T-helper 1 cell treated with Interleukin-12 subunit alpha and Interleukin-12 subunit beta and Interleukin-4 antibody, amounts not matched to agents 30 μg/mL and 1 μg/mL, for 36 hours (primary cell): ENCODE measurements around the gene NTMT2.
"Not testable (repeated sequence)": the region's sequence is repeated elsewhere in the genome, so short reads cannot be mapped to it uniquely, and the experiment has no call there.

Experiments
- H3K27ac Mint-ChIP-seq: one replicate; pipeline ENCODE4 v1.8.0; 2021; ENCODE audit warnings: mild to moderate bottlenecking, mixed read lengths
- H3K27me3 Mint-ChIP-seq: one replicate; pipeline ENCODE4 v1.8.0; 2021; ENCODE audit warnings: low read depth, mixed read lengths
- H3K36me3 Mint-ChIP-seq: one replicate; pipeline ENCODE4 v1.8.0; 2021; ENCODE audit warnings: low read depth, mixed read lengths
- H3K4me1 Mint-ChIP-seq: one replicate; pipeline ENCODE4 v1.8.0; 2021; ENCODE audit warnings: low read depth, mixed read lengths
- H3K4me3 Mint-ChIP-seq: one replicate; pipeline ENCODE4 v1.8.0; 2021; ENCODE audit warnings: mild to moderate bottlenecking, moderate library complexity, mixed read lengths
- H3K9me3 Mint-ChIP-seq: one replicate; pipeline ENCODE4 v1.8.0; 2021; ENCODE audit warnings: mixed read lengths

NTMT2 gene

DNA sequence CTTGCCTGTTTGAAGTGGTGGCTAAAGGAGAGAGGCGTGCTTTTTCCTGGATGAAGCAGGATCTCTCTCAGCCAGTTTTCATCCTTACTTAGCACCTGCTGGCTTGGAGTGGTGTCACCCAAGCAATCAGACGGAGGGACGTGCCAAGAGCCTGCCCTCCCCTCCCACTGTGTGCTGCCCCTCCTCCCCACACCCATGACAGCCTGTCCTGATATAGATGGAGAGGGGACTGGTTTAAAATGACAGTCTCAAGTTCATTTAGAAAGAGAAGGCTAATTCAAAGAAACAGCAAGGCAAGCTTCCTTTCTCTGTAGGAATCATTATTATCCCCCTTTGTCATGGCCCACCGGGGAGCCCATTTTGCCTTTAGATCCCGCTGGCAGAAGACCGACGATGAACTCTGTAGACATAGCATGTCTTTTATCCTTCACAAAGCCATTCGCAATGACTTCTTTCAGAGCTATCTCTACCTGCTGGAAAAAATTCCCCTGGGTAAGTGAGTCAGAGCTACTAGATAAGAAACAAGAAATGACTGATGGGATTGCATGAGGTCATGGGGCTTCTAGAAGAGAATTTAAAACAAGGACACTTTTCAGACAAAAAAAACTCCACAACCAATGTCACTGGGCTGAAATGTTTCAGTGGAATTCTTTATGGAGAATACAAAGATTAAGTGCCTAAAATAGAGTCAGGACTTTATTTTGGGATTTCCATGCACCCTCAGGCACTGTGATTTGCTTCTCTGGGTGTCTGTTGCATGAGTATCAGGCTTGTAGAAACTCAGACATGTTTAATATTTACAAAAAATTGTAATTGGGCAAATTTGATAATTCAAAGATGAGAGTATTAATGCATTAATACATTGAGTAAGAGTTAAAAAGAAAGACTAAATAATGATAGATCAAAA is at the start of gene NTMT2:
Gene NTMT2, plus strand, starts transcription at position 190 of the 907 bp plus-strand sequence. Its CDS starts 149 bp downstream, at position 339.
- Mint-ChIP-seq H3K27me3 (peaks cover 3% of the 10 kb centered on the region), H3K4me3 (no peak within 1 kb of the TSS), H3K9me3 (no peaks in the 10 kb centered on the region), H3K36me3 (no peaks in the 10 kb centered on the region), H3K27ac (no peak within 1 kb of the TSS), H3K4me1 (no peaks in the 10 kb centered on the region)

DNA sequence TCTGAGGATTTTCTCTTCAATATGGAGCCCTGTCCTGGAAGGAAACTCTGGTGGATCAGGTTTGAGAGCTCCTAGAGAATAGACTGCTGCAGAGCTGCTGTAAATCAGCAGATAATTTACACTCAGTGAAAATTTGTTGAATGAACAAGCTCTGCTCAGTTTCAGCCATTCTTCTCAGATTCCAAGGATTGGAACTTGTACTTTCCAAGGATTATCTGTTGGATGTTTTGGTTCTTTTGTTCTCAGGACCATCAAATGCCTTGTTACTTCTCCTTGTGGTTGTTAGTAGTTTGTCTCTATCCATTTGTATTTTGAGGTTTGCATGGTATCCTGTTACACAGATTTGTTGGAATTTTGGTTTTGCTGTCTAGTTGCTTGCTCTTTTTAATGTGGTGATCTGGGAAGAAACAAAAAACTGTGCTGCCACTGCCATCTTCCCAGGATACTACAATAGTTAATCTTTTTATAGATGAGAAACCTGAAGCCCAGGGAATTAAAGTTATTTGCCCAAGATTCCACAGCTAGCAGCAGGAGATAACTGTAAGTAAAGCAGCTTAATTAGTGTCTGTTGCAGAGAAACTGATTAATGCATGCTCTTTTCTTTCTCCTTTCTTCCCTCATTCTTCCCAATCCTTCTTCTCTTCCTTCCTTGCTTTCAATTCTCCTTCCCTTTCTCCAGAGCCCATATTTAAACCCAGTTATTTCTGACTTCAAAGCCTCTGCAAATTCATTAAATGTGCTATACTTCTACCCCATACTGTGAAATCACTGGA is 49.6 kb upstream of the NTMT2 start:
- H3K27ac Mint-ChIP-seq = no peak overlapping the region

DNA sequence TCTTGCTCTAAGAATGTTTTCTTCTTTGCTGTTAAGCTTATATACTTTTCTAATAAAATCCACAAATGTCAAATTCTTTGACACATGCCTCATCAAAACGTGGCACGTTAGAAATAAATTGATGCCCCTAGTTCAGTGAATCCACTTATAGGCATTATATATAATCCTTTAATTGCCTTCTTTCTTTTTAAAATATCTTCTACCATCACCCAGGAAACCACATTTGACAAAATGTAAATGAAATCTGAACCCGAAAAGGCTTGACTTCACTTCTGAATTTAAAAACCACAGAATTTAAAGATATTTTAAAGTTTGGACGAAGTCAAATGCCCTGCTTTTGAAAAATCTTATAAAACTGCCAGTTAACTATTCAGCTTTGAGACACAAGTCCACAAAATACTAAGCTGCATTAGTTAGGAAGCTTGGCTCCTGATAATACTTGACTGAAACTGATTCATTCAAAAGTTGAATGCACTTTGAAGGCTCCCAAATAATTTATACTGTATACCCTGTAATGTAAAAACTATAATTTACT is 48.9 kb upstream of the NTMT2 start:
- Mint-ChIP-seq H3K4me1 (no peaks in the 10 kb centered on the region), H3K4me3 (no peak overlapping the region), H3K9me3 (no peaks in the 10 kb centered on the region), H3K27me3 (no peaks in the 10 kb centered on the region), H3K36me3 (no peaks in the 10 kb centered on the region), H3K27ac (no peak overlapping the region)

More for the DNA sequence above, 49.6 kb upstream of the NTMT2 start:
- H3K4me3 Mint-ChIP-seq = no peak overlapping the region
- H3K36me3 Mint-ChIP-seq = no peaks in the 10 kb centered on the region
- no peaks in the 10 kb centered on the region for H3K27me3 Mint-ChIP-seq
- H3K4me1 Mint-ChIP-seq = no peaks in the 10 kb centered on the region
- H3K9me3 Mint-ChIP-seq = no peaks in the 10 kb centered on the region

DNA sequence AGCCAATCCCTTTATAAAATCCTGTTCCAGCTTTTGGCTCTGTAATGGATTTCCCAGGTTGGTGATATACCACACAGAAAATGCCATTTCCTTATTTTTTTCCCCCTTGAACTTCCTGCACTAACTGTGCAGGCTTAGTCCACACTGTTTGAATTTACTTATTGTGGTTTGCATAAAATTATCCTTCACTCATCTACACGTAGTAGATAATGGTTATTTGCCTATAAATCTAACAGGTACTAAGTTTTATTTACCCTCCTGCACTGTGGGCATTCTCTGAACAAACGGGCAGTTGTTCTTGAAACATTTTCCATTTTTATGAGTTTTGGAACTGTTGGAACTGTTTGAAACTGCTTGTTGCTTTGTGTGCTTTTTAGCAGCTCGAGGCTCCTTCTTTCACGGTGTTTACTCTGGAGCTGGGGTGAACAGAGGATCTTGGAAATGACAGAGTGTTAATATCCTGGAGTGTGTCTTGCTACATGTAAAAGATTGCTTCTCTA is 48.3 kb upstream of the NTMT2 start:
- H3K36me3 Mint-ChIP-seq = no peaks in the 10 kb centered on the region
- H3K4me3 Mint-ChIP-seq = no peak overlapping the region
- no peaks in the 10 kb centered on the region for H3K4me1 Mint-ChIP-seq
- H3K27ac Mint-ChIP-seq = no peak overlapping the region
- no peaks in the 10 kb centered on the region for H3K9me3 Mint-ChIP-seq
- H3K27me3 Mint-ChIP-seq = no peaks in the 10 kb centered on the region

DNA sequence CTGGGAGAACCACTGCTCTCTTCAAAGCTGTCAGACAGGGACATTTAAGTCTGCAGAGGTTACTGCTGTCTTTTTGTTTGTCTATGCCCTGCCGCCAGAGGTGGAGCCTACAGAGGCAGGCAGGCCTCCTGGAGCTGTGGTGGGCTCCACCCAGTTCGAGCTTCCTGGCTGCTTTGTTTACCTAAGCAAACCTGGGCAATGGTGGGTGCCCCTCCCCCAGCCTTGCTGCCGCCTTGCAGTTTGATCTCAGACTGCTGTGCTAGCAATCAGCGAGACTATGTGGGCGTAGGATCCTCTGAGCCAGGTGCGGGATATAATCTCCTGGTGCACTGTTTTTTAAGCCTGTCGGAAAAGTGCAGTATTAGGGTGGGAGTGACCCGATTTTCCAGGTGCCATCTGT is 32.6 kb upstream of the NTMT2 start:
- H3K4me3 Mint-ChIP-seq, H3K27me3 Mint-ChIP-seq, H3K27ac Mint-ChIP-seq, H3K36me3 Mint-ChIP-seq, H3K9me3 Mint-ChIP-seq, H3K4me1 Mint-ChIP-seq: not testable (repeated sequence)

DNA sequence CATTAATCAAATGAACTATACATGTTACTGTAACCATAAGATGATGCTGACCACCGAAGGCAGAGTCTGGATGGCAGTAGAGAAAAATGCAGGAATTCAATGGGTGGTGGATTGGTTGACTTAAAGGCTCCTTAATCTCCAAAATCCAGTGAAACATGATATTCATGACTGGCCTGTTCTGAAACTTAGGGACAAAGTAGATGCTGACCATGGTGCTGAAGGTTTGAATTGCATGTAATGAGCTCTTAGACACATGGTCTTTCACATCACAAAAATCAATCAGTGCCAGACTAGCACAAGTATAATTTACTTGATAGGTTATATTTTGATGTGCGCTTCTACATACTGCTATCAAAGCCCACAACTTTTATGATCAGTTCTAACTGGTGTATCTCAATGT is 30.9 kb upstream of the NTMT2 start:
- Mint-ChIP-seq H3K36me3 (no peaks in the 10 kb centered on the region), H3K9me3 (peaks cover 3% of the 10 kb centered on the region)

DNA sequence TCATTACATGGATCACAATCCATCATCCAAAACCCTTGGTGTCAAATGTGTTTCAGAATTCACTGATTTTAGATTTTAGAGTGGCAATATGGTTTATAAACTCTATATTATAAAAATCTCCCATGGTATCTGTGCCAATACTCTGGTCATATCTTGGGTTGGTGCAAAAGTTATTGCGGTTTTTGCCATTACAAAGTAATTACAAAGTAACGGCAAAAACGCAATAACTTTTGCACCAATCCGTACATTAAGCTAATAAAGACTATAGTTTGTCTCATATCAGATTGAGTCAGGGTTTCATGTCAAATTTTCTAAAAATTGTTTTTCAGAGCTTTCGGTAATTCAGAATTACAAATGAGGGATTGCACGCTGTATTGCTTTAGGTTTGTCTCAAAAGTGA is 23.4 kb upstream of the NTMT2 start:
- Mint-ChIP-seq H3K27ac (no peak overlapping the region), H3K4me1 (no peaks in the 10 kb centered on the region), H3K36me3 (no peaks in the 10 kb centered on the region), H3K9me3 (peaks cover 3% of the 10 kb centered on the region), H3K4me3 (no peak overlapping the region), H3K27me3 (no peaks in the 10 kb centered on the region)

More for the DNA sequence above, 30.9 kb upstream of the NTMT2 start:
- no peak overlapping the region for H3K4me3 Mint-ChIP-seq
- no peaks in the 10 kb centered on the region for H3K4me1 Mint-ChIP-seq
- H3K27me3 Mint-ChIP-seq = no peaks in the 10 kb centered on the region
- no peak overlapping the region for H3K27ac Mint-ChIP-seq

DNA sequence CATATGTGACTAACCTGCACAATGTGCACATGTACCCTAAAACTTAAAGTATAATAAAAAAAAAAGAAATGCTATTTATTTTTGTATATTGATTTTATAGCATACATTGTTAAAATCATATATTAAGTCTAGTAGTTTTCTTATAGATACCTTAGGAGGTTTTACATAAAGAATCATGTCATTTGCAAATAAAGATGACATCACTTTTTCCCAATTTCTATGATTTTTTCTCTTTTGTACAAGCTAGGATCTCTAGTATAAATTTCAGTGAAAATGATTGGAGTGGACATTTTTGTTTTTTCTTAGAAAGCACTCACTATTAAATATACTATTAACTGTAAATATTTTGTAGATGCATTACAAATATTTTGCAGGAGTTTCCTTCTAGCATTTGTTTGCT is 20.5 kb upstream of the NTMT2 start:
- Mint-ChIP-seq H3K9me3 (peaks cover 3% of the 10 kb centered on the region), H3K27ac (no peak overlapping the region), H3K4me3 (no peak overlapping the region), H3K36me3 (no peaks in the 10 kb centered on the region), H3K4me1 (no peaks in the 10 kb centered on the region), H3K27me3 (no peaks in the 10 kb centered on the region)

DNA sequence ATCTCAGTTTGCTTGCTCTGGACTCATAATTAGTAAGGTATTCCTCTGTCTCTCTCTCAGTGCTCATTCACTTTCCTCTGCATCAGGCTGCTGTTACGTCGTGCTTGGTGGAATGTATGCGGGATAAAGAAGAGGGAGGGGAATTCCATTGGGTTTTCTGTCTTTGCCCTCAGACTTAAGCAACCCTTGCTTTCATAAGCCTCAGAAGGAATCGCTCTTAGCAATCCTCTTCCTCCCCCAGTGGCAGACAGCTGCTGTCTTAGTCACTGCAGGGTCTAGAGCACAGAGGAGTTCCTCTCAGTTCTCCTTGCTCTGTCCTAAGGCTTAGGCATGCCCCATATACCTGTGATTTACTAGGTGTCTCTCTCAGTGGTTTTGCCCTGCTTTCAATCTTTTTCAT is 19.1 kb upstream of the NTMT2 start:
- H3K36me3 Mint-ChIP-seq = no peaks in the 10 kb centered on the region
- peaks cover 3% of the 10 kb centered on the region for H3K9me3 Mint-ChIP-seq
- no peak overlapping the region for H3K4me3 Mint-ChIP-seq
- H3K27me3 Mint-ChIP-seq = no peaks in the 10 kb centered on the region
- no peaks in the 10 kb centered on the region for H3K4me1 Mint-ChIP-seq
- no peak overlapping the region for H3K27ac Mint-ChIP-seq

DNA sequence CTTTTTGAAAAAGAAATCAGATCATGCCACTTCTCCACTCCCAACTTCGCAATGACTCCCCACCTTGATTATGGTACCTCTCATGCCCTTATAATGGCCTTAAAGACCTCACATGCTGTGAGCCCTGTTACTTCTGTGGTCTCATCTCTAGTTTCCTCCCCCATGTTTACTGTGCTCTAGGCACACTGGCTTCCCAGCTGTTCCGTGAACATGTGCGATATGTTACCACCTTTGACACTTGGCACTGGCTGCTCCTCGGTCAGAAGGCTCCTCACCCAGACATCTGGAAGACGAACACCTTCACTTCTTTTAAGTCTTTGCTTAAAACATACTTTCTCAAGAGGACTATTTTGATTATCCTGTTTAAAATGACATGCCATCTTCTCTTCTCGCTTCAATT is 14.3 kb upstream of the NTMT2 start:
- H3K4me1 Mint-ChIP-seq = no peaks in the 10 kb centered on the region
- no peak overlapping the region for H3K4me3 Mint-ChIP-seq
- no peaks in the 10 kb centered on the region for H3K9me3 Mint-ChIP-seq
- no peaks in the 10 kb centered on the region for H3K27me3 Mint-ChIP-seq
- H3K27ac Mint-ChIP-seq = no peak overlapping the region
- H3K36me3 Mint-ChIP-seq = no peaks in the 10 kb centered on the region

DNA sequence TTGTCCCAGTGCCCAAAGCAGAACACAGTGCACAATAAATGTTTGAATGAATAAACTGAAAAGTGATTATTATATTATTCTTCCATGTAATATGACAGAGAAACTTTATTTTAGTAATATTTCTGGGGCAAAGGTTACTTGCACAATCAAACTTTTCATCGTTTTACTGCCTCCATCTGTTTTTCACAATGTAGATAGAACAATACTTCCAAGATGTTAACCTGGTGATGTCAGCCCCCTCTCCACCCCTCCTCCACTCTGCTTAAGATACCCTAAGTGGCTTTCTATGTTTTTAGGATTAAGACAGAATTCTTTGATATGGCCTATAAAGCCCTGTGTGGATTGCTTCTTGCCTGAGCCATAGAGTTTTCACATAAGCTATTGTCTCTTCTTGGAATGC is 13.8 kb upstream of the NTMT2 start:
- Mint-ChIP-seq H3K9me3 (no peaks in the 10 kb centered on the region), H3K4me1 (no peaks in the 10 kb centered on the region), H3K27ac (no peak overlapping the region), H3K36me3 (no peaks in the 10 kb centered on the region), H3K27me3 (no peaks in the 10 kb centered on the region), H3K4me3 (no peak overlapping the region)

DNA sequence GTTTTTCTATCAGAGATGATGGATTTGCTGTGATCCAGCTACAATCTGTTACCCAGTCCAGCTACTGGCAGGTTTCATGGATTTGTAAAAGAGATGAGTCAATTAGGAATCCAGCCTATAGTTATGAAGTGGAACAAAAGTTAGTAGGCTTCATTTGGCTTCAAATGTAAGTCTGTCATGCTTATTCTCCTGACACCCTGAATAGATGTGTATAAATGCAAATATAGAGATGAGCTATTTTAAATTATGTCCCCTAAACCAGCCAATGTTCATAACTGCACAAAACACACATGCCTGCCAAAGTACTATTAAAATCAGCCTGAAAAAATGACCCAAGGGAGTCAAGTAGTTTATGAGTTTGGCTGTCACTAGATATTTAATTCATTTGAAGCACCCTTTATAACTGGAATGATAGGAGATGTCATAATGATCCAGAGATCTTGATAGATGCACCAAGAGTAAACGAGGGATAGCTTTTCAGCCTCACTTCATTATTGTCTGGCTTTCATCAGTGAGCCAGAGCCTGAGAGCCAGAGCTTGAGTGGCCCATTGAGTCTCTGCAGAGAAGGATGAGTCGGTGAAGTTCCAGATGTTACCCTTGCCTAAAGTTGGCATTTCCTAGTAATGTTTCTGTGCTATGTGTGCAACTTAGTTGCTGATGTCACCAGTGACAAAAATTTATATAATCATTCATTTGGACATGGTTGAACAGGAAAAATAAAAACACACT is 11.8 kb upstream of the NTMT2 start:
- Mint-ChIP-seq H3K36me3 (no peaks in the 10 kb centered on the region), H3K27ac (no peak overlapping the region), H3K4me3 (no peak overlapping the region), H3K27me3 (no peaks in the 10 kb centered on the region), H3K9me3 (no peaks in the 10 kb centered on the region), H3K4me1 (no peaks in the 10 kb centered on the region)

DNA sequence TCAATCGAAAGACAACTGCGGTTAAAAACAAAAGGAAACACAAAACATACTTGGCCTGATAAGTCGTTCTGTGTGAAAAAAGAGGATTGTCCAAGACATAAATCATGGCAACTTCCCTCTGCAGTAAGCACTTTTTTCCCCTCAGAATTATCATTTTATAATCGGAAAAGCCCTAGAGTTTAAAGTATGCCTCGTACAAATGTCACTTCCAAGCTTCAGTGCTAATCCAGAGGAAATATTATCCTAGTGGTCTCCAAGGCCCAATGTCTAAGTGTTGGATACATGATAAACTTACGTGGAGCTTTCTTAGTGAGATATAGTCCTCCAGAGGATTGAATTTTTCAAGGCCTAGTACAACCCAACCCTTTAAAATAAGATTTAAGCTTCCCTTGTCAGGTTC is 11.2 kb upstream of the NTMT2 start:
- no peaks in the 10 kb centered on the region for H3K27me3 Mint-ChIP-seq
- no peaks in the 10 kb centered on the region for H3K4me1 Mint-ChIP-seq
- H3K9me3 Mint-ChIP-seq = no peaks in the 10 kb centered on the region
- no peak overlapping the region for H3K4me3 Mint-ChIP-seq
- H3K27ac Mint-ChIP-seq = no peak overlapping the region
- no peaks in the 10 kb centered on the region for H3K36me3 Mint-ChIP-seq

DNA sequence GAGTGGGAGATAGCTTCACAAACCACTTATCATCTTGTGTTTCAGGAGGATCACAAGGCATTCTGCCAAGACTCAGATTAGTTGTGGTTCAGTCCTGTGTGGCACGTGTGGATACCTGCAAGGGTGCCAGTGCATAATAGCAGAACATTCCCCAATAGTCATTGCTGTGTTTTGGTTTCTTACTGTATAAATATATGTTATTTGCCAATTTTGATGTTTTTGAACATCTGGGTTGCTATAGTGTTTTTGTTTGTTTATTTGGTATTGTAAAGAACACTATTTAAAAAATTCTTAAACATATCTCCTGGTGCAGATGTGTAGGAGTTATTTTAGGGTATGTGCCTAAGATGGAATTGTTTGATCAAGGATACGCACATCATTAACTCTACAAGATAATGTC is 5.4 kb upstream of the NTMT2 start:
- H3K4me1 Mint-ChIP-seq = no peaks in the 10 kb centered on the region
- H3K27ac Mint-ChIP-seq = no peak overlapping the region
- no peaks in the 10 kb centered on the region for H3K36me3 Mint-ChIP-seq
- no peaks in the 10 kb centered on the region for H3K27me3 Mint-ChIP-seq
- H3K4me3 Mint-ChIP-seq = no peak overlapping the region
- H3K9me3 Mint-ChIP-seq = no peaks in the 10 kb centered on the region
